ENCODE measurements around the gene KRT71.

GRCh38 chr12:52519826-52520662 is 32.9 kb downstream of the KRT71 start, which contains the start of gene KRT5:
- TF ChIP-seq CTCF (IDR thresholded peaks at IDR 0.05 in 2 of 3, conservative IDR thresholded peaks at IDR 0.05 in 1 of 3; ENCODE audit: borderline replicate concordance in 1 of 3, insufficient read depth in 1 of 3, low read depth in 2 of 3, low read length in 2 of 3) (no peak), CBX3 (IDR thresholded peaks at IDR 0.05; ENCODE audit: low read depth) (no peak), SP1 (IDR thresholded peaks at IDR 0.05; ENCODE audit: low read depth) (no peak), REST (IDR thresholded peaks at IDR 0.05; ENCODE audit: low read depth) (no peak), SIN3A (IDR thresholded peaks at IDR 0.05; ENCODE audit: low read depth) (no peak), ZBTB33 (IDR thresholded peaks at IDR 0.05; ENCODE audit: extremely low read depth, insufficient replicate concordance, low read length) (no peak), TCF7L2 (IDR thresholded peaks at IDR 0.05; ENCODE audit: borderline replicate concordance, extremely low read depth, insufficient read depth, insufficient read length) (no peak), POLR2A (IDR thresholded peaks at IDR 0.05; ENCODE audit: borderline replicate concordance, extremely low read depth, insufficient read depth, insufficient read length) (no peak), JUND (IDR thresholded peaks at IDR 0.05) (no peak), ZNF274 (IDR thresholded peaks at IDR 0.05; ENCODE audit: low read depth, low read length) (no peak), FOSL1 (IDR thresholded peaks at IDR 0.05; ENCODE audit: low read depth) (no peak), EZH2phosphoT487 (IDR thresholded peaks at IDR 0.05; ENCODE audit: borderline replicate concordance) (no peak), RAD21 (IDR thresholded peaks at IDR 0.05; ENCODE audit: low read depth) (no peak)
